Measurements from ENCODE around the gene BICD2. TPM values are rescaled to one million over a fixed set of nuclear protein-coding genes. Genes with fewer than 3 reads are reported as not detected.
"Not testable (repeated sequence)": the region's sequence is repeated elsewhere in the genome, so short reads cannot be mapped to it uniquely, and the experiment has no call there.

BICD2 gene
- total RNA-seq, 2 donors from 2014 or later: 22.2 to 48.3 TPM

GRCh38 chr9:92771309-92771708 lies 6.7 kb upstream of the BICD2 start:
- Histone ChIP-seq H3K27ac (peak overlapping the region in 1 of 2 donors; percentile 60), H3K4me1 (replicated peaks) (no peaks in the 10 kb centered on the region), H3K27me3 (replicated peaks; ENCODE audit: insufficient read depth) (no peaks in the 10 kb centered on the region), H3K9me3 (no peaks in the 10 kb centered on the region), H3K36me3 (no peaks in the 10 kb centered on the region), H3K4me3 (no peak overlapping the region)
- 69% methylated on average over 5 of the region's 5 CpGs for WGBS
- no peak for TF ChIP-seq POLR2AphosphoS5 (IDR thresholded peaks at IDR 0.05)
- TF ChIP-seq CTCF (IDR thresholded peaks at IDR 0.05): no peak
- TF ChIP-seq POLR2A (IDR thresholded peaks at IDR 0.05): no peak
- no peak for DNase-seq (ENCODE audit: low spot score)
- intact Hi-C loops (cut with DNase I): no loop called here

- H3K27ac ChIP-seq: peak overlapping the region in 1 of 2 donors; percentile 60
Observed at GRCh38 chr9:92770360-92770995, 5.8 kb upstream of the BICD2 start.

GRCh38 chr9:92769990-92770359 lies 5.3 kb upstream of the BICD2 start:
- Histone ChIP-seq H3K27me3 (replicated peaks; ENCODE audit: insufficient read depth) (no peaks in the 10 kb centered on the region), H3K27ac (peak overlapping the region in 1 of 2 donors; percentile 60), H3K4me1 (replicated peaks) (no peaks in the 10 kb centered on the region), H3K36me3 (no peaks in the 10 kb centered on the region), H3K4me3 (no peak overlapping the region), H3K9me3 (no peaks in the 10 kb centered on the region)
- 51% methylated on average over 2 of the region's 2 CpGs for WGBS
- TF ChIP-seq POLR2AphosphoS5 (IDR thresholded peaks at IDR 0.05) (no peak), POLR2A (IDR thresholded peaks at IDR 0.05) (no peak), CTCF (IDR thresholded peaks at IDR 0.05) (no peak)
- intact Hi-C loops (cut with DNase I): no loop called here
- DNase-seq (ENCODE audit: low spot score): no peak

More at GRCh38 chr9:92770360-92770995, 5.8 kb upstream of the BICD2 start:
- H3K9me3 ChIP-seq: no peaks in the 10 kb centered on the region
- no peak for TF ChIP-seq POLR2AphosphoS5 (IDR thresholded peaks at IDR 0.05)
- no peak for TF ChIP-seq POLR2A (IDR thresholded peaks at IDR 0.05)
- TF ChIP-seq CTCF (IDR thresholded peaks at IDR 0.05): no peak
- H3K4me1 ChIP-seq (replicated peaks): no peaks in the 10 kb centered on the region
- no peak overlapping the region for H3K4me3 ChIP-seq
- no peaks in the 10 kb centered on the region for H3K36me3 ChIP-seq
- no peaks in the 10 kb centered on the region for H3K27me3 ChIP-seq (replicated peaks; ENCODE audit: insufficient read depth)
- DNase-seq (ENCODE audit: low spot score): peak; percentile 55
- 46% methylated on average over 7 of the region's 7 CpGs for WGBS
- intact Hi-C loops (cut with DNase I): no loop called here

GRCh38 chr9:92769286-92769685 lies 4.7 kb upstream of the BICD2 start:
- H3K4me3 ChIP-seq: no peak overlapping the region
- H3K36me3 ChIP-seq: no peaks in the 10 kb centered on the region
- DNase-seq (ENCODE audit: low spot score): no peak
- no peak overlapping the region for H3K27ac ChIP-seq
- H3K27me3 ChIP-seq (replicated peaks; ENCODE audit: insufficient read depth): no peaks in the 10 kb centered on the region
- intact Hi-C loops (cut with DNase I): no loop called here
- no peak for TF ChIP-seq POLR2AphosphoS5 (IDR thresholded peaks at IDR 0.05)
- TF ChIP-seq CTCF (IDR thresholded peaks at IDR 0.05): no peak
- TF ChIP-seq POLR2A (IDR thresholded peaks at IDR 0.05): no peak
- WGBS: 81% methylated on average over 3 of the region's 3 CpGs
- H3K4me1 ChIP-seq (replicated peaks): no peaks in the 10 kb centered on the region
- H3K9me3 ChIP-seq: no peaks in the 10 kb centered on the region

GRCh38 chr9:92768816-92769215 lies 4.2 kb upstream of the BICD2 start:
- DNase-seq (ENCODE audit: low spot score); H3K27me3 ChIP-seq (replicated peaks; ENCODE audit: insufficient read depth); H3K27ac ChIP-seq; H3K36me3 ChIP-seq; H3K4me1 ChIP-seq (replicated peaks); intact Hi-C loops (cut with DNase I); H3K9me3 ChIP-seq; H3K4me3 ChIP-seq: not testable (repeated sequence)
- 68% methylated on average over 10 of the region's 10 CpGs for WGBS

Data from prostate gland (tissue), 2 donors.